Pancreas (tissue), 10 donors: ENCODE results near the gene VSX1. TPM values are rescaled to one million over a fixed set of nuclear protein-coding genes. Genes with fewer than 3 reads are reported as not detected.

Source experiments
- ATAC-seq, 4 donors: fragments of 200-7000 bp; cut with Tn5 transposase; one replicate each; pipeline versions ENCODE4 v1.8.0 to v1.9.1; 2020; ENCODE audit warnings: mild to moderate bottlenecking in 4 of 4, moderate library complexity in 4 of 4
- DNase-seq, 6 donors: peaks; one replicate each; pipeline ENCODE4 v3.0.0-alpha.2; 2020
- FAIRE-seq: peaks from 2 replicates; lab custom pipeline; 2012; peaks lifted over from hg19 to GRCh38; lab: Jason Lieb, UNC
- H3K27ac ChIP-seq, 4 donors: fragments of 200-600 bp; sonication (generic); 1 replicate in 3 of 4; 2 replicates in 1 of 4; pipeline versions ENCODE4 v1.5.0 to v1.8.0; 2020
- H3K27me3 ChIP-seq, 4 donors: fragments of 200-600 bp; one replicate each; pipeline ENCODE4 v1.8.0; 2021
- H3K36me3 ChIP-seq, 3 donors: fragments of 200-600 bp; sonication (generic) in 1 of 3; one replicate each; pipeline versions ENCODE4 v1.5.0 to v1.8.0; 2020 to 2021
- H3K4me1 ChIP-seq, 3 donors: fragments of 200-600 bp; one replicate each; pipeline ENCODE4 v1.8.0; 2021
- H3K4me3 ChIP-seq, 4 donors: fragments of 200-600 bp; sonication (generic) in 2 of 4; one replicate each; pipeline versions ENCODE4 v1.5.0 to v1.8.0; 2020 to 2021
- H3K9me3 ChIP-seq, 4 donors: fragments of 200-600 bp; one replicate each; pipeline ENCODE4 v1.8.0; 2021
- WGBS, 2 donors: extraction: QIAGEN DNeasy Blood & Tissue Kit; methylation state at CpG; one replicate each; pipeline ENCODE4 v1.1.7; 2013; 5-methylcytosine and 5-hydroxymethylcytosine counted together
- intact Hi-C, 3 donors: fragments of 100-400 bp; cut with DNase I; formaldehyde crosslinking; loops; one replicate each; pipeline versions ENCODE4 v1.11.1 to v1.14.2; 2022
- polyA plus RNA-seq, 2 donors: library from polyadenylated mRNA; stranded (reverse); fragments of 200-250 nt; gene quantifications; one replicate each; pipeline ENCODE4 v1.2.3, GENCODE V29; 2013
- total RNA-seq, 6 donors: library from RNA; stranded (reverse); fragmentation: NEBNext Ultra II Directional in 4 of 6; extraction: Animal tissue kit (Norgen Biotek cat#: 25700) in 4 of 6; gene quantifications; one replicate each; pipeline versions ENCODE4 v1.2.1 to v1.2.4, GENCODE V29; 2021 to 2023
- TF ChIP-seq, protein P1 (sequence below), 4 donors: fragments of 200-600 bp; sonication (generic) in 3 of 4; IDR thresholded peaks; one replicate each; pipeline versions ENCODE4 v1.5.0 to v1.8.0; 2021; ENCODE audit warnings: antibody characterized with exemption in 4 of 4
- donor health status: healthy with polysubstance abuse.
- donor health status: DM: no; HTN: no; CAD: no; lungs with moderate emphysema.
- donor health status: DM: no; HTN: no; CAD: no.
- donor health status: control.
- donor health status: control.
- donor health status: Bipolar disorder and iron deficiency.
- donor health status: DM: yes; HTN: yes; CAD: no.
- donor health status: DM: no; HTN: no; CAD: no.
- donor health status: DM: no; HTN: no; CAD: no.
- donor health status: DM: yes; HTN: yes; CAD: no.

The VSX1 gene
- total and polyA plus RNA-seq, 8 donors, result 0.08 to 0.77 (median 0.23) TPM

DNA sequence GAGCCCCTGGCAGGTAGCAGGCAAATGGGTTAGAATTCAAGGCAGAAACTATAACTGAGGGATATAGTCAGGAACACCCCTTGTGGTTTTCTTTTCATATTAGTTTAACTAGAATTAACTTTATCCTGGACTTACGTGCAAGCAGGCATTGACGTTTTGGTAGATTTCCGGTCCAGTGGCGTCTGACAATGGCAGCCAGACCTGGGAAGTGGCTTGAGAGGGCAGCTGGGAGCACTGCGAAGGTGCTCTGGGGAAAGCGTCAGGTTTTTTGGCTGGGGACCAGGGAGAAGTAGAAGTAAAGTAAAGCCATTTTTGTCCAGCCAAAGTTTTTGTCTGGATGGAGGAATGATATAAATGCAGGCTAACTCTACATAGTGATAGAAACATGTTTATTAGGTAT is 15.6 kb downstream of the VSX1 start:
- WGBS, 2 donors, result 12 to 18% methylated on average over 6 of the region's 6 CpGs
- Histone ChIP-seq H3K27me3 (no peaks in the 10 kb centered on the region), H3K27ac (no peak overlapping the region), H3K9me3 (no peaks in the 10 kb centered on the region), H3K36me3 (no peaks in the 10 kb centered on the region), H3K4me3 (no peak overlapping the region), H3K4me1 (peaks cover 8 to 19% (median 9%) of the 10 kb centered on the region in 3 donors)
- no peak for FAIRE-seq
- intact Hi-C loops, result loop anchor here (2.0 to 10.0 kb wide), 3 partner anchors 72 to 111 kb away; partner anchors contain the start of gene APMAP (in 1 of the 3)
- DNase-seq, result peak in 3 of 6 donors; percentile 50 to 63 (median 60)
- TF ChIP-seq, protein P1, sequence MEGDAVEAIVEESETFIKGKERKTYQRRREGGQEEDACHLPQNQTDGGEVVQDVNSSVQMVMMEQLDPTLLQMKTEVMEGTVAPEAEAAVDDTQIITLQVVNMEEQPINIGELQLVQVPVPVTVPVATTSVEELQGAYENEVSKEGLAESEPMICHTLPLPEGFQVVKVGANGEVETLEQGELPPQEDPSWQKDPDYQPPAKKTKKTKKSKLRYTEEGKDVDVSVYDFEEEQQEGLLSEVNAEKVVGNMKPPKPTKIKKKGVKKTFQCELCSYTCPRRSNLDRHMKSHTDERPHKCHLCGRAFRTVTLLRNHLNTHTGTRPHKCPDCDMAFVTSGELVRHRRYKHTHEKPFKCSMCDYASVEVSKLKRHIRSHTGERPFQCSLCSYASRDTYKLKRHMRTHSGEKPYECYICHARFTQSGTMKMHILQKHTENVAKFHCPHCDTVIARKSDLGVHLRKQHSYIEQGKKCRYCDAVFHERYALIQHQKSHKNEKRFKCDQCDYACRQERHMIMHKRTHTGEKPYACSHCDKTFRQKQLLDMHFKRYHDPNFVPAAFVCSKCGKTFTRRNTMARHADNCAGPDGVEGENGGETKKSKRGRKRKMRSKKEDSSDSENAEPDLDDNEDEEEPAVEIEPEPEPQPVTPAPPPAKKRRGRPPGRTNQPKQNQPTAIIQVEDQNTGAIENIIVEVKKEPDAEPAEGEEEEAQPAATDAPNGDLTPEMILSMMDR (IDR thresholded peaks at IDR 0.05), result no peak
- ATAC-seq, result peak; percentile 63 to 74 (median 67)

DNA sequence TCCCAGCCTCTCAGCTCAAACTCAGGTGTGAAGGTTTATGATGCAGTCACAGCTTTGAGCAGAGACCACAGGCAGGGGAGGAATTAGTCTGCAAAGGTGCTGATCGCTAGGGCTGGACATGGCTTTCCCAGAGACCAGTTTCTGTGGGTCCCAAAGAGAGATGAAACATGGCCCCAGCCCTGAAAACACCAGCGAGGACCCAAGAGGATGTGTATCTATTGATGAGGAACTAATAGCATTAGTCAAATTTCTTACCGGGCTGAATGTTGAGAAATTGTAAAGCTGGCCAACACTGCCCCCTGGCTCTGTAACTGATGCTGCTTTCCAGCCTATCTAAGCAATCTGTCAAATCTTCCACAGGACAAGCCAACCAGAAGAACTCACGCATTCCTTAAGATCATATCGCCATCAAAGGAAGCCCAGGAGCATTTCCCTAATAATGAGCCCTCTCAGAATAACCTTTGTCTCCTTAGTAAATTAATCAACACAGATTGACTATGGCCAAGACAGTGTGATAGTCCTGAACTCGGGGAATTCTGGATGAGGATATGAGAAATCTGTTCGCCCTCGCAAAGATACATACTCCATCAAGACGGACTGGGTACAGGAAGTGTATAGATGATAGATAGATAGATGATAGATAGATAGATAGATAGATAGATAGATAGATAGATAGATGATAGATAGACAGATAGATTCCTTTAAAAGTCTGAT is 16.2 kb downstream of the VSX1 start:
- ATAC-seq (peak; percentile 74 to 88 (median 82)), FAIRE-seq (no peak), DNase-seq (peak in 2 of 6 donors; percentile 47 to 70)
- Histone ChIP-seq H3K36me3 (no peaks in the 10 kb centered on the region), H3K9me3 (no peaks in the 10 kb centered on the region), H3K27me3 (no peaks in the 10 kb centered on the region), H3K27ac (no peak overlapping the region), H3K4me1 (peaks cover 9 to 24% (median 14%) of the 10 kb centered on the region in 3 donors), H3K4me3 (no peak overlapping the region)
- WGBS, 2 donors, result 12 to 15% methylated on average over 9 of the region's 9 CpGs
- intact Hi-C loops, result loop anchor here (2.0 to 10.0 kb wide), 3 partner anchors 71 to 112 kb away; partner anchors contain the start of gene APMAP (in 1 of the 3)
- TF ChIP-seq, protein P1 (IDR thresholded peaks at IDR 0.05), result peak; percentile 35 to 58 (median 58)

DNA sequence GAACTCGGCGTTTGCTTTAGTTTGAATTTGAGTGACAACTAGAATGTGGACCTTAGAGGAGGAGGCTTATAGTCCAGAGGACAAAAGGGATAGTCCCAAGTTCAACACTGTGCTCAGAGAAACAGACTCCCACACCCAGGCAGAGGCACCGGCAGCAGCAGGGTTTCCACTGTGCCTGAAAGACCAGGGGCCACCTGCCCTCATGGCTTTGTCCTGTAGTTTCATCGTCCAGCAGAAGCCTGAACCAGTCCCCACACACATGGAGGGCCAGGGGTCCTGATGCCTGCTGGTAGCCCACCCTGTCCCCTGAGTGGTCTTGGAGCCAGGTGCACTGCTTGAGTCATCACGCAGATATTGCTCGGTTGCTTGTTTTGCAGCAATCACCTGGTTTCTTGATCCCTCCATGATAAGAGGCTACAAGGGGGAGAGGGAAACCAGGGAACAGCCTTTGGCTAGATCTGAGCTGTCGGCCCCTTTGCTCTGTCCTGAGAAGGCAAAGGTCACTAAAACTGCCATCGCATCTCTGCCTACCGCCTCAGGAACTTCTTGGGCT is 16.8 kb downstream of the VSX1 start:
- FAIRE-seq (no peak), ATAC-seq (no peak), DNase-seq (peak in 1 of 6 donors; percentile 26)
- TF ChIP-seq, protein P1 (IDR thresholded peaks at IDR 0.05), result no peak
- Histone ChIP-seq H3K27me3 (no peaks in the 10 kb centered on the region), H3K27ac (no peak overlapping the region), H3K4me3 (no peak overlapping the region), H3K36me3 (no peaks in the 10 kb centered on the region), H3K9me3 (no peaks in the 10 kb centered on the region), H3K4me1 (peaks cover 9 to 24% (median 14%) of the 10 kb centered on the region in 3 donors)
- intact Hi-C loops, result loop anchor here in 2 of 3 donors (2.0 to 10.0 kb wide), 3 partner anchors 70 to 112 kb away; partner anchors contain the start of gene APMAP (in 1 of the 2)
- 50 to 55% methylated on average over 9 of the region's 9 CpGs for WGBS, 2 donors

DNA sequence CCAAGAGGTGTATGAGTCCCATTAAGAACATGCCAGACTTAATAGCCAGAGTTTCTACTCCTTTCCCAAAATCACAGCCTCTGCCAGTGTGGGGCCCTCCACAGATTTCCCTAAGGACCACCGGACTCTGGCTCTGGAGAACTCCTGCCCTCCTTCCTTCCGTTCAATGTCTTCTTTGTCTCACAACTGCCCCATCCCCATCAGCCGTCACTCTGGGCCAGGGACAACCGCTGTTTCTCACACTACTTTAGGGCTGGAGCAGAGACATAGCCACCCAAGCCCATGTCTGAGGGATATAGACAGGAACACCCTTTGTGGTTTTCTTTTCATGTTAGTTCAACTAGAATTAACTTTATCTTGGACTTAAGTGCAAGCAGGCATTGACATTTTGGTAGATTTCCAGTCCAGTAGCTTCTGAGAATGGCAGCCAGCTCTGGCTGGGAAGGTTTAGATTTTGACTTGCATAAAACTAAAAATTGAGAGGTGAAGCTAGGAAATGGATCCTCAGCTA is 17.3 kb downstream of the VSX1 start:
- TF ChIP-seq, protein P1 (IDR thresholded peaks at IDR 0.05), result no peak
- no peak for FAIRE-seq

More for the DNA sequence above, 17.3 kb downstream of the VSX1 start:
- Histone ChIP-seq H3K9me3 (no peaks in the 10 kb centered on the region), H3K36me3 (no peaks in the 10 kb centered on the region), H3K4me3 (no peak overlapping the region), H3K27ac (no peak overlapping the region), H3K27me3 (no peaks in the 10 kb centered on the region), H3K4me1 (peaks cover 9 to 28% (median 14%) of the 10 kb centered on the region in 3 donors)
- ATAC-seq (no peak), DNase-seq (peak in 1 of 6 donors; percentile 21)
- intact Hi-C loops, result loop anchor here in 2 of 3 donors (2.0 to 10.0 kb wide), 3 partner anchors 70 to 113 kb away; partner anchors contain the start of gene APMAP (in 1 of the 2)
- 91 to 98% methylated on average over 4 of the region's 4 CpGs for WGBS, 2 donors
